GM23338 (cell line): ENCODE measurements around the gene GPR37L1. TPM values are rescaled to one million over a fixed set of nuclear protein-coding genes. Genes with fewer than 3 reads are reported as not detected.

ENCODE experiments used
- ATAC-seq: fragments of 200-7000 bp; cut with Tn5 transposase; 3 replicates; pipeline ENCODE4 v1.9.1; 2020
- DNase-seq: peaks from one replicate; pipeline ENCODE4 v3.0.0-alpha.2; 2015; ENCODE audit warnings: low spot score
- H2AFZ ChIP-seq: fragments of 200-600 bp; sonication (generic); 2 replicates; pipeline ENCODE4 v1.8.0; 2016; ENCODE audit warnings: antibody characterized with exemption, mild to moderate bottlenecking, moderate library complexity
- H3F3A ChIP-seq: fragments of 200-600 bp; sonication (generic); replicated peaks from 2 replicates; pipeline ENCODE4 v1.8.0; 2017; ENCODE audit warnings: antibody characterized with exemption, mixed run types, low read depth
- H3K27ac ChIP-seq: fragments of 200-600 bp; sonication (generic); 2 replicates; pipeline ENCODE4 v1.6.1; 2016; ENCODE audit warnings: low read depth
- H3K27me3 ChIP-seq: fragments of 200-600 bp; sonication (generic); 2 replicates; pipeline ENCODE4 v1.8.0; 2016; ENCODE audit warnings: mild to moderate bottlenecking, mixed run types, moderate library complexity; ENCODE audit not compliant: insufficient read depth
- H3K36me3 ChIP-seq: fragments of 200-600 bp; sonication (generic); 2 replicates; pipeline ENCODE4 v1.8.0; 2016; ENCODE audit warnings: mild to moderate bottlenecking; ENCODE audit not compliant: insufficient read depth
- H3K4me1 ChIP-seq: fragments of 200-600 bp; sonication (generic); 2 replicates; pipeline ENCODE4 v1.8.0; 2016; ENCODE audit warnings: mild to moderate bottlenecking, moderate library complexity; ENCODE audit not compliant: insufficient read depth
- H3K4me2 ChIP-seq: fragments of 200-600 bp; sonication (generic); 2 replicates; pipeline ENCODE4 v1.7.1; 2017; ENCODE audit warnings: mixed run types
- H3K4me3 ChIP-seq: fragments of 200-600 bp; sonication (generic); 2 replicates; pipeline ENCODE4 v1.6.1; 2016; ENCODE audit warnings: mixed run types
- H3K79me2 ChIP-seq: fragments of 200-600 bp; sonication (generic); replicated peaks from 2 replicates; pipeline ENCODE4 v1.8.0; 2017; ENCODE audit warnings: mild to moderate bottlenecking; ENCODE audit not compliant: insufficient read depth
- H3K9me2 ChIP-seq: fragments of 200-600 bp; sonication (generic); 2 replicates; pipeline ENCODE4 v1.8.0; 2017; ENCODE audit not compliant: insufficient read depth
- H4K20me1 ChIP-seq: fragments of 200-600 bp; sonication (generic); replicated peaks from 2 replicates; pipeline ENCODE4 v1.8.0; 2017; ENCODE audit warnings: mild to moderate bottlenecking; ENCODE audit not compliant: insufficient read depth
- H3K27ac Mint-ChIP-seq: 2 replicates; pipeline ENCODE4 v1.8.0; 2020; ENCODE audit warnings: inconsistent platforms, mild to moderate bottlenecking, moderate library complexity, mixed read lengths
- H3K27me3 Mint-ChIP-seq: 3 replicates; pipeline ENCODE4 v1.8.0; 2022; ENCODE audit warnings: low read depth, mild to moderate bottlenecking, moderate library complexity, mixed read lengths, inconsistent platforms; ENCODE audit not compliant: insufficient read depth, poor library complexity
- H3K36me3 Mint-ChIP-seq: 3 replicates; pipeline ENCODE4 v1.8.0; 2021; ENCODE audit warnings: low read depth, mild to moderate bottlenecking, inconsistent platforms, moderate library complexity, mixed read lengths
- H3K4me1 Mint-ChIP-seq: 3 replicates; pipeline ENCODE4 v1.8.0; 2020; ENCODE audit warnings: mild to moderate bottlenecking, inconsistent platforms, mixed read lengths
- H3K4me3 Mint-ChIP-seq: 3 replicates; pipeline ENCODE4 v1.8.0; 2021; ENCODE audit warnings: moderate library complexity, mild to moderate bottlenecking, inconsistent platforms, mixed read lengths
- H3K9me3 Mint-ChIP-seq: 3 replicates; pipeline ENCODE4 v1.8.0; 2020; ENCODE audit warnings: moderate library complexity, mild to moderate bottlenecking, inconsistent platforms, mixed read lengths
- EZH2 ChIP-seq: fragments of 200-600 bp; sonication (generic); IDR thresholded peaks from one replicate; pipeline ENCODE4 v1.8.0; 2017; ENCODE audit warnings: antibody characterized with exemption, mild to moderate bottlenecking, low read depth; ENCODE audit not compliant: unreplicated experiment
- EZH2phosphoT487 ChIP-seq: fragments of 200-600 bp; sonication (generic); IDR thresholded peaks from one replicate; pipeline ENCODE4 v1.8.1; 2018; ENCODE audit warnings: antibody characterized with exemption; ENCODE audit not compliant: unreplicated experiment
- NANOG ChIP-seq: IDR thresholded peaks from 2 replicates; pipeline ENCODE4 v1.6.1; 2016; ENCODE audit warnings: antibody characterized with exemption, borderline replicate concordance
- POLR2AphosphoS5 ChIP-seq: IDR thresholded peaks from 2 replicates; pipeline ENCODE4 v1.6.1; 2016; ENCODE audit warnings: antibody characterized with exemption, low read depth
- polyA plus RNA-seq: library from polyadenylated mRNA; unstranded; fragments of >200 nt; fragmentation: Nextera tagmentation; extraction: Ambion mirVana; gene quantifications from 2 replicates; pipeline ENCODE4 v1.2.1, GENCODE V29; 2016
- total RNA-seq: library from RNA; depleted of rRNA; stranded (reverse); fragments of >200 nt; shearing (Covaris generic); gene quantifications from 2 replicates; pipeline ENCODE4 v1.2.3, GENCODE V29; 2014
- TF ChIP-seq, protein P1 (sequence below): fragments of 250-450 bp; sonication (Bioruptor Pico); IDR thresholded peaks from 2 replicates; pipeline ENCODE4 v1.5.0; 2020; ENCODE audit warnings: mild to moderate bottlenecking, moderate library complexity
- TF ChIP-seq, protein P2 (sequence below): IDR thresholded peaks from 2 replicates; pipeline ENCODE4 v1.6.1; 2016; ENCODE audit warnings: antibody characterized with exemption

Gene GPR37L1
- total and polyA plus RNA-seq, 2 experiments from 2014 or later = 0.08 to 0.21 TPM

DNA sequence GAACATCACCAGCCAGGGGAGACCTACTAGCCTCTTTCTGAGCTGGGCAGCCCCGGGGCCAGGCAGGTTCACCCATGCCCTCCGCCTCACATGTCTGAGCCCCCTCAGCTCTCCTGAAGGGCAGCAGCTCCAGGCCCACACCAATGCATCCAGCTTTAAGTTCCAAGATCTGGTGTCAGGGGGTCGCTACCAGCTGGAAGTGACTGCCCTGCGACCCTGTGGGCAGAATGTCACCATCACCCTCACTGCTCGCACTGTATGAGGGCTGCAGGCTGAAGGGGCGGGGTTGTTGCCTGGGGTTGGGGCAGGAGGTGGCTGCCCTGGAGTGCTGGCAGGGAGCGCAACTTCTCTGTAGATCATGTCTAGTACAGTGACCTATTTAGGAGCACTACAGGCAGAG is 46.1 kb downstream of the GPR37L1 start:
- ATAC-seq (no peak), DNase-seq (no peak)
- TF ChIP-seq, protein P1, sequence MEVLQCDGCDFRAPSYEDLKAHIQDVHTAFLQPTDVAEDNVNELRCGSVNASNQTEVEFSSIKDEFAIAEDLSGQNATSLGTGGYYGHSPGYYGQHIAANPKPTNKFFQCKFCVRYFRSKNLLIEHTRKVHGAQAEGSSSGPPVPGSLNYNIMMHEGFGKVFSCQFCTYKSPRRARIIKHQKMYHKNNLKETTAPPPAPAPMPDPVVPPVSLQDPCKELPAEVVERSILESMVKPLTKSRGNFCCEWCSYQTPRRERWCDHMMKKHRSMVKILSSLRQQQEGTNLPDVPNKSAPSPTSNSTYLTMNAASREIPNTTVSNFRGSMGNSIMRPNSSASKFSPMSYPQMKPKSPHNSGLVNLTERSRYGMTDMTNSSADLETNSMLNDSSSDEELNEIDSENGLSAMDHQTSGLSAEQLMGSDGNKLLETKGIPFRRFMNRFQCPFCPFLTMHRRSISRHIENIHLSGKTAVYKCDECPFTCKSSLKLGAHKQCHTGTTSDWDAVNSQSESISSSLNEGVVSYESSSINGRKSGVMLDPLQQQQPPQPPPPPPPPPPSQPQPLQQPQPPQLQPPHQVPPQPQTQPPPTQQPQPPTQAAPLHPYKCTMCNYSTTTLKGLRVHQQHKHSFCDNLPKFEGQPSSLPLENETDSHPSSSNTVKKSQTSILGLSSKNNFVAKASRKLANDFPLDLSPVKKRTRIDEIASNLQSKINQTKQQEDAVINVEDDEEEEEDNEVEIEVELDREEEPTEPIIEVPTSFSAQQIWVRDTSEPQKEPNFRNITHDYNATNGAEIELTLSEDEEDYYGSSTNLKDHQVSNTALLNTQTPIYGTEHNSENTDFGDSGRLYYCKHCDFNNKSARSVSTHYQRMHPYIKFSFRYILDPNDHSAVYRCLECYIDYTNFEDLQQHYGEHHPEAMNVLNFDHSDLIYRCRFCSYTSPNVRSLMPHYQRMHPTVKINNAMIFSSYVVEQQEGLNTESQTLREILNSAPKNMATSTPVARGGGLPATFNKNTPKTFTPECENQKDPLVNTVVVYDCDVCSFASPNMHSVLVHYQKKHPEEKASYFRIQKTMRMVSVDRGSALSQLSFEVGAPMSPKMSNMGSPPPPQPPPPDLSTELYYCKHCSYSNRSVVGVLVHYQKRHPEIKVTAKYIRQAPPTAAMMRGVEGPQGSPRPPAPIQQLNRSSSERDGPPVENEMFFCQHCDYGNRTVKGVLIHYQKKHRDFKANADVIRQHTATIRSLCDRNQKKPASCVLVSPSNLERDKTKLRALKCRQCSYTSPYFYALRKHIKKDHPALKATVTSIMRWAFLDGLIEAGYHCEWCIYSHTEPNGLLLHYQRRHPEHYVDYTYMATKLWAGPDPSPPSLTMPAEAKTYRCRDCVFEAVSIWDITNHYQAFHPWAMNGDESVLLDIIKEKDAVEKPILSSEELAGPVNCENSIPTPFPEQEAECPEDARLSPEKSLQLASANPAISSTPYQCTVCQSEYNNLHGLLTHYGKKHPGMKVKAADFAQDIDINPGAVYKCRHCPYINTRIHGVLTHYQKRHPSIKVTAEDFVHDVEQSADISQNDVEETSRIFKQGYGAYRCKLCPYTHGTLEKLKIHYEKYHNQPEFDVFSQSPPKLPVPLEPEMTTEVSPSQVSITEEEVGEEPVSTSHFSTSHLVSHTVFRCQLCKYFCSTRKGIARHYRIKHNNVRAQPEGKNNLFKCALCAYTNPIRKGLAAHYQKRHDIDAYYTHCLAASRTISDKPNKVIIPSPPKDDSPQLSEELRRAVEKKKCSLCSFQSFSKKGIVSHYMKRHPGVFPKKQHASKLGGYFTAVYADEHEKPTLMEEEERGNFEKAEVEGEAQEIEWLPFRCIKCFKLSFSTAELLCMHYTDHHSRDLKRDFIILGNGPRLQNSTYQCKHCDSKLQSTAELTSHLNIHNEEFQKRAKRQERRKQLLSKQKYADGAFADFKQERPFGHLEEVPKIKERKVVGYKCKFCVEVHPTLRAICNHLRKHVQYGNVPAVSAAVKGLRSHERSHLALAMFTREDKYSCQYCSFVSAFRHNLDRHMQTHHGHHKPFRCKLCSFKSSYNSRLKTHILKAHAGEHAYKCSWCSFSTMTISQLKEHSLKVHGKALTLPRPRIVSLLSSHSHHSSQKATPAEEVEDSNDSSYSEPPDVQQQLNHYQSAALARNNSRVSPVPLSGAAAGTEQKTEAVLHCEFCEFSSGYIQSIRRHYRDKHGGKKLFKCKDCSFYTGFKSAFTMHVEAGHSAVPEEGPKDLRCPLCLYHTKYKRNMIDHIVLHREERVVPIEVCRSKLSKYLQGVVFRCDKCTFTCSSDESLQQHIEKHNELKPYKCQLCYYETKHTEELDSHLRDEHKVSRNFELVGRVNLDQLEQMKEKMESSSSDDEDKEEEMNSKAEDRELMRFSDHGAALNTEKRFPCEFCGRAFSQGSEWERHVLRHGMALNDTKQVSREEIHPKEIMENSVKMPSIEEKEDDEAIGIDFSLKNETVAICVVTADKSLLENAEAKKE = no peak
- TF ChIP-seq EZH2 (no peak), POLR2AphosphoS5 (no peak), NANOG (no peak)
- TF ChIP-seq, protein P2, sequence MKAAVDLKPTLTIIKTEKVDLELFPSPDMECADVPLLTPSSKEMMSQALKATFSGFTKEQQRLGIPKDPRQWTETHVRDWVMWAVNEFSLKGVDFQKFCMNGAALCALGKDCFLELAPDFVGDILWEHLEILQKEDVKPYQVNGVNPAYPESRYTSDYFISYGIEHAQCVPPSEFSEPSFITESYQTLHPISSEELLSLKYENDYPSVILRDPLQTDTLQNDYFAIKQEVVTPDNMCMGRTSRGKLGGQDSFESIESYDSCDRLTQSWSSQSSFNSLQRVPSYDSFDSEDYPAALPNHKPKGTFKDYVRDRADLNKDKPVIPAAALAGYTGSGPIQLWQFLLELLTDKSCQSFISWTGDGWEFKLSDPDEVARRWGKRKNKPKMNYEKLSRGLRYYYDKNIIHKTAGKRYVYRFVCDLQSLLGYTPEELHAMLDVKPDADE = no peak
- H3K4me3 ChIP-seq = no peak overlapping the region
- H3K9me2 ChIP-seq = no peaks in the 10 kb centered on the region
- peaks cover 11% of the 10 kb centered on the region for H3K4me1 ChIP-seq
- no peaks in the 10 kb centered on the region for H3K79me2 ChIP-seq
- H3K36me3 ChIP-seq = no peaks in the 10 kb centered on the region
- H3K9me3 Mint-ChIP-seq = no peaks in the 10 kb centered on the region
- H3K27me3 ChIP-seq = no peaks in the 10 kb centered on the region
- peaks cover 29% of the 10 kb centered on the region for H3K4me1 Mint-ChIP-seq
- H3K4me2 ChIP-seq = no peak overlapping the region
- no peak overlapping the region for H3K27ac Mint-ChIP-seq
- H2AFZ ChIP-seq = no peak overlapping the region
- H3K27ac ChIP-seq = no peak overlapping the region
- no peak overlapping the region for H3K4me3 Mint-ChIP-seq
- H4K20me1 ChIP-seq = no peaks in the 10 kb centered on the region
- no peaks in the 10 kb centered on the region for H3K36me3 Mint-ChIP-seq
- H3F3A ChIP-seq = no peaks in the 10 kb centered on the region
- peaks cover 13% of the 10 kb centered on the region for H3K27me3 Mint-ChIP-seq

DNA sequence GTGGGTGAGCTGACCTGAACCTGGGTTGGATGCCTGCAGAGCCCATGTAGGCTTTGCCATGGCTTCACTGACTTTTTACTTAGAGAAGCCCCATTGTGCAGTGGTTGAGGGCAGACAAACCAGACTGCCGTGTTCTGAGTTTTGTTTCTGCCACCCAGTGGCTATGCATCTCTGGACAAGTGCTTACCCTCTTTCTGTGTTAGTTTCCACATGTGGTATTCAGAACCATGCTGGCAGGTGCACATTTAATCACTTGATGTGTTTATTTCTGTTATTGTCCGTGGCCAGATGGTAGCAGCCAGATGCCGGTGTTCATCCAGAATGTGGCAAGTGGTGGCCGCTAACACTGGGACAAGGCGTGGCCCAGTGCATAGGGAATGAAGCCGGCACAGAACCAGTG is 48.0 kb downstream of the GPR37L1 start:
- ATAC-seq (no peak), DNase-seq (no peak)
- H3K79me2 ChIP-seq = no peaks in the 10 kb centered on the region
- Mint-ChIP-seq H3K9me3 (no peaks in the 10 kb centered on the region), H3K27me3 (peaks cover 17% of the 10 kb centered on the region), H3K36me3 (no peaks in the 10 kb centered on the region), H3K27ac (no peak overlapping the region), H3K4me1 (peaks cover 21% of the 10 kb centered on the region), H3K4me3 (no peak overlapping the region)
- peaks cover 4% of the 10 kb centered on the region; the same call in 1 of the 2 replicates for H3K4me1 ChIP-seq
- H3K4me3 ChIP-seq = no peak overlapping the region
- no peaks in the 10 kb centered on the region for H4K20me1 ChIP-seq
- H3K27ac ChIP-seq = no peak overlapping the region
- no peaks in the 10 kb centered on the region for H3K9me2 ChIP-seq
- no peak overlapping the region for H3K4me2 ChIP-seq
- H3K36me3 ChIP-seq = no peaks in the 10 kb centered on the region
- no peaks in the 10 kb centered on the region for H3K27me3 ChIP-seq
- H2AFZ ChIP-seq = no peak overlapping the region
- no peaks in the 10 kb centered on the region for H3F3A ChIP-seq
- TF ChIP-seq EZH2 (no peak), EZH2phosphoT487 (no peak), NANOG (no peak), POLR2AphosphoS5 (no peak)
